Activated naive CD4-positive, alpha-beta T cell treated with anti-CD3 and anti-CD28 coated beads, Interleukin-2, amount 50 U/mL, for 72 hours (primary cell): ENCODE data around the gene HSPG2. TPM values are rescaled to one million over a fixed set of nuclear protein-coding genes. Genes with fewer than 3 reads are reported as not detected.
"Not testable (repeated sequence)": the region's sequence is repeated elsewhere in the genome, so short reads cannot be mapped to it uniquely, and the experiment has no call there.

Experiments
- ATAC-seq, 2 donors: fragments of 150-1000 bp; cut with Tn5 transposase; 2 replicates each; pipeline ENCODE4 v1.10.0; 2021; ENCODE audit warnings: mild to moderate bottlenecking in 2 of 2, moderate library complexity in 2 of 2
- DNase-seq, 2 donors: peaks; one replicate each; pipeline ENCODE4 v3.0.0; 2021 to 2022; ENCODE audit warnings: low spot score in 2 of 2
- H3K27ac Mint-ChIP-seq, 2 donors: one replicate each; pipeline ENCODE4 v1.8.0; 2022; ENCODE audit warnings: mild to moderate bottlenecking in 2 of 2, mixed read lengths in 2 of 2
- H3K36me3 Mint-ChIP-seq, 2 donors: one replicate each; pipeline ENCODE4 v1.8.0; 2022; ENCODE audit warnings: mixed read lengths in 2 of 2
- H3K9me3 Mint-ChIP-seq, 2 donors: one replicate each; pipeline ENCODE4 v1.8.0; 2022; ENCODE audit warnings: mixed read lengths in 2 of 2
- total RNA-seq, 2 donors: library from RNA; stranded (reverse); gene quantifications; one replicate each; pipeline ENCODE4 v1.2.3, GENCODE V29; 2022

The HSPG2 gene
- total RNA-seq, 2 donors from 2014 or later = 9.2 to 37.3 TPM

- Mint-ChIP-seq H3K36me3 (no peaks in the 10 kb centered on the region), H3K9me3 (no peaks in the 10 kb centered on the region), H3K27ac (peak overlapping the region in 1 of 2 donors; percentile 2)
- DNase-seq (peak; percentile 79 to 91), ATAC-seq (peak; percentile 88 to 89)
Observed at GRCh38 chr1:21963477-21964217, 26.5 kb upstream of the HSPG2 start.

GRCh38 chr1:21961799-21962198 is 24.7 kb upstream of the HSPG2 start:
- DNase-seq (no peak), ATAC-seq (no peak)
- Mint-ChIP-seq H3K9me3 (no peaks in the 10 kb centered on the region), H3K36me3 (no peaks in the 10 kb centered on the region), H3K27ac (peak overlapping the region in 1 of 2 donors; percentile 19)

- DNase-seq (no peak), ATAC-seq (no peak)
- peak overlapping the region in 1 of 2 donors; percentile 19 for H3K27ac Mint-ChIP-seq
- no peaks in the 10 kb centered on the region for H3K36me3 Mint-ChIP-seq
- H3K9me3 Mint-ChIP-seq = no peaks in the 10 kb centered on the region
Observed at GRCh38 chr1:21961337-21961736, 24.2 kb upstream of the HSPG2 start.

- DNase-seq = peak; percentile 39 to 61
- H3K9me3 Mint-ChIP-seq = no peaks in the 10 kb centered on the region
- no peaks in the 10 kb centered on the region for H3K36me3 Mint-ChIP-seq
- ATAC-seq = peak; percentile 85 to 87
- peak overlapping the region; percentile 70 to 87 for H3K27ac Mint-ChIP-seq
Observed at GRCh38 chr1:21956720-21957552, 19.8 kb upstream of the HSPG2 start.

GRCh38 chr1:21955501-21956281 is 18.6 kb upstream of the HSPG2 start:
- no peaks in the 10 kb centered on the region for H3K9me3 Mint-ChIP-seq
- peak in 1 of 2 donors; percentile 48 for ATAC-seq
- DNase-seq = no peak
- no peaks in the 10 kb centered on the region for H3K36me3 Mint-ChIP-seq
- peak overlapping the region in 1 of 2 donors; percentile 87 for H3K27ac Mint-ChIP-seq

- H3K36me3 Mint-ChIP-seq = no peaks in the 10 kb centered on the region
- no peaks in the 10 kb centered on the region for H3K9me3 Mint-ChIP-seq
- ATAC-seq (no peak), DNase-seq (no peak)
- peak overlapping the region; percentile 11 to 87 for H3K27ac Mint-ChIP-seq
Observed at GRCh38 chr1:21955058-21955457, 17.9 kb upstream of the HSPG2 start.

- H3K27ac Mint-ChIP-seq = peak overlapping the region; percentile 3 to 66
- no peak for DNase-seq
- ATAC-seq = no peak
- no peaks in the 10 kb centered on the region for H3K36me3 Mint-ChIP-seq
- no peaks in the 10 kb centered on the region for H3K9me3 Mint-ChIP-seq
Observed at GRCh38 chr1:21952786-21953520, 15.8 kb upstream of the HSPG2 start.

GRCh38 chr1:21951226-21951870 is 14.2 kb upstream of the HSPG2 start:
- H3K27ac Mint-ChIP-seq = peak overlapping the region in 1 of 2 donors; percentile 45
- ATAC-seq = no peak
- H3K9me3 Mint-ChIP-seq = no peaks in the 10 kb centered on the region
- H3K36me3 Mint-ChIP-seq = no peaks in the 10 kb centered on the region
- no peak for DNase-seq

GRCh38 chr1:21950734-21951133 is 13.6 kb upstream of the HSPG2 start:
- Mint-ChIP-seq H3K27ac (peak overlapping the region in 1 of 2 donors; percentile 45), H3K9me3 (no peaks in the 10 kb centered on the region), H3K36me3 (no peaks in the 10 kb centered on the region)
- DNase-seq (no peak), ATAC-seq (no peak)

- Mint-ChIP-seq H3K9me3 (no peaks in the 10 kb centered on the region), H3K27ac (no peak overlapping the region), H3K36me3 (no peaks in the 10 kb centered on the region)
- DNase-seq (no peak), ATAC-seq (no peak)
Observed at GRCh38 chr1:21946836-21947587, 9.9 kb upstream of the HSPG2 start.

GRCh38 chr1:21944733-21945073 is 7.6 kb upstream of the HSPG2 start:
- Mint-ChIP-seq H3K9me3 (no peaks in the 10 kb centered on the region), H3K36me3 (no peaks in the 10 kb centered on the region)

GRCh38 chr1:21942959-21943640 is 6.0 kb upstream of the HSPG2 start:
- not testable (repeated sequence) for H3K27ac Mint-ChIP-seq, H3K36me3 Mint-ChIP-seq, H3K9me3 Mint-ChIP-seq, DNase-seq, ATAC-seq

More at GRCh38 chr1:21944733-21945073, 7.6 kb upstream of the HSPG2 start:
- ATAC-seq (no peak), DNase-seq (no peak)
- H3K27ac Mint-ChIP-seq = no peak overlapping the region

- no peak for DNase-seq
- Mint-ChIP-seq H3K9me3 (no peaks in the 10 kb centered on the region), H3K36me3 (no peaks in the 10 kb centered on the region), H3K27ac (no peak overlapping the region)
- ATAC-seq = no peak
Observed at GRCh38 chr1:21942464-21942863, 5.4 kb upstream of the HSPG2 start.

GRCh38 chr1:21941370-21941769 is 4.3 kb upstream of the HSPG2 start:
- Mint-ChIP-seq H3K9me3 (no peaks in the 10 kb centered on the region), H3K27ac (no peak overlapping the region), H3K36me3 (no peaks in the 10 kb centered on the region)
- DNase-seq (no peak), ATAC-seq (no peak)

- no peaks in the 10 kb centered on the region for H3K36me3 Mint-ChIP-seq
- DNase-seq (no peak), ATAC-seq (no peak)
- no peak overlapping the region for H3K27ac Mint-ChIP-seq
- H3K9me3 Mint-ChIP-seq = no peaks in the 10 kb centered on the region
Observed at GRCh38 chr1:21940492-21940891, 3.4 kb upstream of the HSPG2 start.
